ENCODE results near the gene TCF7L1. TPM values are rescaled to one million over a fixed set of nuclear protein-coding genes. Genes with fewer than 3 reads are reported as not detected.

The TCF7L1 gene
- total RNA-seq, 1 experiment from 2014 or later = 30.4 TPM

DNA sequence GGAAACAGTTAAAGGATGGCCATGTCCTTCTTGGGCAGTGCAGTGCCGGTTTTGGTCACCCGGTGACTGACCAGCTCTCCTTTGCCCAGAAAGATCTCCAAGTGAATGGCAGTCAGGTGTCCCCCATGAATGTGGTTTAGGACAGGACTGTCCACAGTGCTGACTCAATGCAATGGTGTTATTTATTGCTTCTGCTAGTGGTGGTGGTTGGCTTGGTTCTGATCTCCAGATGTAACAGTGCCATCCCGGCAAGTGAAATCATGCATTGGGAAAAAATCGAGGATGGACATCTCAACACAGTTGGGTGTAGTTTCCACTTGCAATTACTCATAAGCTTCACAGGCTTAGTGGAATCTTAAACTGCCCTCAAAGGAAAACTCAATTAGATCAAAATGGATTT lies 112.7 kb downstream of the TCF7L1 start:
- in situ Hi-C loops (cut with HindIII; ENCODE audit: low pct_unique_long_range_greater_than_20kb, low sequenced_read_pairs) = no loop called here
- no peak for DNase-seq (ENCODE audit: low read depth, low spot score)
- no peak for ATAC-seq
- intact Hi-C loops (cut with micrococcal nuclease; ENCODE audit: unreplicated experiment) = no loop called here
- H3K9me3 ChIP-seq (ENCODE audit: control insufficient read depth, insufficient read depth, low read depth, low read length) = no peaks in the 10 kb centered on the region
- TF ChIP-seq SIN3A (IDR thresholded peaks at IDR 0.05; ENCODE audit: borderline replicate concordance, insufficient read depth, low read depth, low read length) (no peak), POLR2AphosphoS5 (IDR thresholded peaks at IDR 0.05; ENCODE audit: low read depth, low read length) (no peak), TCF7L2 (IDR thresholded peaks at IDR 0.05; ENCODE audit: low read depth, low read length) (no peak)
- TF ChIP-seq, protein P1, sequence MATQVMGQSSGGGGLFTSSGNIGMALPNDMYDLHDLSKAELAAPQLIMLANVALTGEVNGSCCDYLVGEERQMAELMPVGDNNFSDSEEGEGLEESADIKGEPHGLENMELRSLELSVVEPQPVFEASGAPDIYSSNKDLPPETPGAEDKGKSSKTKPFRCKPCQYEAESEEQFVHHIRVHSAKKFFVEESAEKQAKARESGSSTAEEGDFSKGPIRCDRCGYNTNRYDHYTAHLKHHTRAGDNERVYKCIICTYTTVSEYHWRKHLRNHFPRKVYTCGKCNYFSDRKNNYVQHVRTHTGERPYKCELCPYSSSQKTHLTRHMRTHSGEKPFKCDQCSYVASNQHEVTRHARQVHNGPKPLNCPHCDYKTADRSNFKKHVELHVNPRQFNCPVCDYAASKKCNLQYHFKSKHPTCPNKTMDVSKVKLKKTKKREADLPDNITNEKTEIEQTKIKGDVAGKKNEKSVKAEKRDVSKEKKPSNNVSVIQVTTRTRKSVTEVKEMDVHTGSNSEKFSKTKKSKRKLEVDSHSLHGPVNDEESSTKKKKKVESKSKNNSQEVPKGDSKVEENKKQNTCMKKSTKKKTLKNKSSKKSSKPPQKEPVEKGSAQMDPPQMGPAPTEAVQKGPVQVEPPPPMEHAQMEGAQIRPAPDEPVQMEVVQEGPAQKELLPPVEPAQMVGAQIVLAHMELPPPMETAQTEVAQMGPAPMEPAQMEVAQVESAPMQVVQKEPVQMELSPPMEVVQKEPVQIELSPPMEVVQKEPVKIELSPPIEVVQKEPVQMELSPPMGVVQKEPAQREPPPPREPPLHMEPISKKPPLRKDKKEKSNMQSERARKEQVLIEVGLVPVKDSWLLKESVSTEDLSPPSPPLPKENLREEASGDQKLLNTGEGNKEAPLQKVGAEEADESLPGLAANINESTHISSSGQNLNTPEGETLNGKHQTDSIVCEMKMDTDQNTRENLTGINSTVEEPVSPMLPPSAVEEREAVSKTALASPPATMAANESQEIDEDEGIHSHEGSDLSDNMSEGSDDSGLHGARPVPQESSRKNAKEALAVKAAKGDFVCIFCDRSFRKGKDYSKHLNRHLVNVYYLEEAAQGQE (IDR thresholded peaks at IDR 0.05; ENCODE audit: insufficient read depth in 1 of 2, low read depth in 2 of 2, low read length in 1 of 2) = no peak
- TF ChIP-seq, protein P2, sequence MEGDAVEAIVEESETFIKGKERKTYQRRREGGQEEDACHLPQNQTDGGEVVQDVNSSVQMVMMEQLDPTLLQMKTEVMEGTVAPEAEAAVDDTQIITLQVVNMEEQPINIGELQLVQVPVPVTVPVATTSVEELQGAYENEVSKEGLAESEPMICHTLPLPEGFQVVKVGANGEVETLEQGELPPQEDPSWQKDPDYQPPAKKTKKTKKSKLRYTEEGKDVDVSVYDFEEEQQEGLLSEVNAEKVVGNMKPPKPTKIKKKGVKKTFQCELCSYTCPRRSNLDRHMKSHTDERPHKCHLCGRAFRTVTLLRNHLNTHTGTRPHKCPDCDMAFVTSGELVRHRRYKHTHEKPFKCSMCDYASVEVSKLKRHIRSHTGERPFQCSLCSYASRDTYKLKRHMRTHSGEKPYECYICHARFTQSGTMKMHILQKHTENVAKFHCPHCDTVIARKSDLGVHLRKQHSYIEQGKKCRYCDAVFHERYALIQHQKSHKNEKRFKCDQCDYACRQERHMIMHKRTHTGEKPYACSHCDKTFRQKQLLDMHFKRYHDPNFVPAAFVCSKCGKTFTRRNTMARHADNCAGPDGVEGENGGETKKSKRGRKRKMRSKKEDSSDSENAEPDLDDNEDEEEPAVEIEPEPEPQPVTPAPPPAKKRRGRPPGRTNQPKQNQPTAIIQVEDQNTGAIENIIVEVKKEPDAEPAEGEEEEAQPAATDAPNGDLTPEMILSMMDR (IDR thresholded peaks at IDR 0.05) = no peak
- no TSS peak for BruUV-seq (replicated peaks)
- no peak overlapping the region for H3K4me3 ChIP-seq (ENCODE audit: low read depth in 2 of 2, low read length in 2 of 2)
- POLR2A ChIA-PET = no interaction called here
- H3K27me3 ChIP-seq (ENCODE audit: control insufficient read depth, insufficient read depth, low read length) = no peaks in the 10 kb centered on the region
- no peaks in the 10 kb centered on the region for H3K36me3 ChIP-seq (ENCODE audit: control insufficient read depth, insufficient read depth, low read length)
- H3K4me1 ChIP-seq (ENCODE audit: control insufficient read depth, insufficient read depth, low read length) = peaks cover 62% of the 10 kb centered on the region
- H3K27ac ChIP-seq (ENCODE audit: low read length) = peak overlapping the region; percentile 93
- CTCF ChIA-PET = interaction anchor here (0.7 kb wide), 1 partner anchor 134 kb away, joined by 3 read pairs; no protein-coding TSS in a partner anchor

DNA sequence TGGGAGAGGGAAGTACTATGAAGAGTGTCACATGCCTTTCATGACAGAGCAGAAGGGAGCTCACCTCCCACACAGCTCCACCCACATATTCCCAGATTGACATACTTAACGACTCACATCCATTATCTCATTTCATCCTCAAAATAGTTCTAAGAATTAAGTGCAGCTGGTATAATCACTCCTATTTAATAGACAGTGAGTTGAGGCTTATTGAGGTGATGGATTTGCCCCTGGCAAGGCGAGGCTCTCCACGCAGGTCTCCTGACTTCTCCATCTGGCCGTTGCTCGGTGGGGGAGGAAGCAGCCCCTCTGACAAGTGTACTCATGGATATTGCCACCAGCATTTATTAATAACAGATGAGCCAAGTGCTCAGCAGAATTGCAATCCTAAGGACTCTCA lies 113.2 kb downstream of the TCF7L1 start:
- in situ Hi-C loops (cut with HindIII; ENCODE audit: low pct_unique_long_range_greater_than_20kb, low sequenced_read_pairs) = no loop called here
- CTCF ChIA-PET = interaction anchor here (1.3 kb wide), 1 partner anchor 20 kb away, joined by 3 read pairs; no protein-coding TSS in a partner anchor
- peaks cover 66% of the 10 kb centered on the region for H3K4me1 ChIP-seq (ENCODE audit: control insufficient read depth, insufficient read depth, low read length)
- no peaks in the 10 kb centered on the region for H3K9me3 ChIP-seq (ENCODE audit: control insufficient read depth, insufficient read depth, low read depth, low read length)
- DNase-seq (ENCODE audit: low read depth, low spot score) = no peak
- TF ChIP-seq, protein P1 (IDR thresholded peaks at IDR 0.05; ENCODE audit: insufficient read depth in 1 of 2, low read depth in 2 of 2, low read length in 1 of 2) = no peak
- no peak for TF ChIP-seq POLR2AphosphoS5 (IDR thresholded peaks at IDR 0.05; ENCODE audit: low read depth, low read length)
- TF ChIP-seq, protein P2 (IDR thresholded peaks at IDR 0.05) = no peak
- TF ChIP-seq TCF7L2 (IDR thresholded peaks at IDR 0.05; ENCODE audit: low read depth, low read length) = no peak
- TF ChIP-seq SIN3A (IDR thresholded peaks at IDR 0.05; ENCODE audit: borderline replicate concordance, insufficient read depth, low read depth, low read length) = no peak
- BruUV-seq (replicated peaks) = no TSS peak
- no peaks in the 10 kb centered on the region for H3K36me3 ChIP-seq (ENCODE audit: control insufficient read depth, insufficient read depth, low read length)
- no peak for ATAC-seq
- no peaks in the 10 kb centered on the region for H3K27me3 ChIP-seq (ENCODE audit: control insufficient read depth, insufficient read depth, low read length)
- intact Hi-C loops (cut with micrococcal nuclease; ENCODE audit: unreplicated experiment) = no loop called here
- POLR2A ChIA-PET = no interaction called here
- H3K4me3 ChIP-seq (ENCODE audit: low read depth in 2 of 2, low read length in 2 of 2) = no peak overlapping the region
- peak overlapping the region; percentile 93 for H3K27ac ChIP-seq (ENCODE audit: low read length)

All from Panc1 (cell line).